Neural progenitor cell (in vitro differentiated cells): ENCODE measurements around the gene PRDM5.

Source experiments
- EZH2 ChIP-seq: fragments of 200-600 bp; sonication (generic); IDR thresholded peaks from 2 replicates; pipeline ENCODE4 v1.6.1; 2017; ENCODE audit warnings: antibody characterized with exemption, mild to moderate bottlenecking, moderate library complexity
- TF ChIP-seq, protein P1 (sequence below): fragments of 200-600 bp; sonication (generic); IDR thresholded peaks from 2 replicates; pipeline ENCODE4 v1.5.1; 2017; ENCODE audit warnings: antibody characterized with exemption, mild to moderate bottlenecking

DNA sequence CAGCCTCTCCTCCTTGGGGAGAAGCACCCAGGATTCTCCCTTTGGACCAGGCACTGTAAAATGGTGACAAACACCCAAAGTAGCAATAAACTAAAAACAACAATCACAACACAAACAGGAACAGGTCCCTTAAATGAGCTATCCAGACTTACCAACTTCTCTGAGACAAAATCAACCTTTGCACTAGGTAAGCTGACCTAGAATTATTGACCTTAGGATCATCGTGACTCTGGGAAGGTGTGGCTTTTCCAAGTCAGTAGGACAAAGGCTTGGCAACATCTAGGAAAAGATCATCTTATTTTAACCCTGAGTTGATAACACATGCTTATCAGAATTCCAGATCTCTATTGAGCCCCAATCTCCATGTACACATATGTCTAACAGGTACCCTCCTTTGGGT lies 166.7 kb downstream of the PRDM5 start:
- TF ChIP-seq EZH2: no peak
- TF ChIP-seq, protein P1, sequence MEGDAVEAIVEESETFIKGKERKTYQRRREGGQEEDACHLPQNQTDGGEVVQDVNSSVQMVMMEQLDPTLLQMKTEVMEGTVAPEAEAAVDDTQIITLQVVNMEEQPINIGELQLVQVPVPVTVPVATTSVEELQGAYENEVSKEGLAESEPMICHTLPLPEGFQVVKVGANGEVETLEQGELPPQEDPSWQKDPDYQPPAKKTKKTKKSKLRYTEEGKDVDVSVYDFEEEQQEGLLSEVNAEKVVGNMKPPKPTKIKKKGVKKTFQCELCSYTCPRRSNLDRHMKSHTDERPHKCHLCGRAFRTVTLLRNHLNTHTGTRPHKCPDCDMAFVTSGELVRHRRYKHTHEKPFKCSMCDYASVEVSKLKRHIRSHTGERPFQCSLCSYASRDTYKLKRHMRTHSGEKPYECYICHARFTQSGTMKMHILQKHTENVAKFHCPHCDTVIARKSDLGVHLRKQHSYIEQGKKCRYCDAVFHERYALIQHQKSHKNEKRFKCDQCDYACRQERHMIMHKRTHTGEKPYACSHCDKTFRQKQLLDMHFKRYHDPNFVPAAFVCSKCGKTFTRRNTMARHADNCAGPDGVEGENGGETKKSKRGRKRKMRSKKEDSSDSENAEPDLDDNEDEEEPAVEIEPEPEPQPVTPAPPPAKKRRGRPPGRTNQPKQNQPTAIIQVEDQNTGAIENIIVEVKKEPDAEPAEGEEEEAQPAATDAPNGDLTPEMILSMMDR: no peak
